Testis (tissue), 3 donors: ENCODE results near the gene CTBP2. TPM values are rescaled to one million over a fixed set of nuclear protein-coding genes. Genes with fewer than 3 reads are reported as not detected.

ENCODE experiments used
- DNase-seq: peaks from one replicate; pipeline ENCODE4 v3.0.0-alpha.2; 2019
- H3K27ac ChIP-seq, 2 donors: fragments of 200-600 bp; sonication (generic); one replicate each; pipeline ENCODE4 v1.5.1; 2019
- H3K27me3 ChIP-seq: fragments of 200-600 bp; sonication (generic); one replicate; pipeline ENCODE4 v1.5.1; 2019
- H3K36me3 ChIP-seq: fragments of 200-600 bp; sonication (generic); one replicate; pipeline ENCODE4 v1.5.1; 2017; ENCODE audit warnings: low read depth; ENCODE audit errors: missing control alignments
- H3K4me1 ChIP-seq: fragments of 200-600 bp; sonication (generic); one replicate; pipeline ENCODE4 v1.5.1; 2019
- H3K4me3 ChIP-seq, 2 donors: fragments of 200-600 bp; sonication (generic); one replicate each; pipeline ENCODE4 v1.5.1; 2017 to 2019
- H3K9me3 ChIP-seq: fragments of 200-600 bp; sonication (generic); one replicate; pipeline ENCODE4 v1.5.1; 2017
- POLR2A ChIP-seq: fragments of 450-650 bp; IDR thresholded peaks from one replicate; pipeline ENCODE4 v1.6.1; 2017; ENCODE audit warnings: antibody characterized with exemption, mild to moderate bottlenecking, moderate library complexity
- WGBS, 2 donors: methylation state at CpG; one replicate each; pipeline ENCODE4 v1.1.5; 2018; 5-methylcytosine and 5-hydroxymethylcytosine counted together
- intact Hi-C: fragments of 100-400 bp; cut with DNase I; formaldehyde crosslinking; loops from one replicate; pipeline ENCODE4 v1.15.1; 2023; ENCODE audit warnings: low total_unique reads
- polyA plus RNA-seq: library from polyadenylated mRNA; stranded (reverse); fragments of 350-450 nt; fragmentation: Illumina TruSeq; extraction: RNeasy Lipid Tissue Mini Kit (QIAGEN cat#74804); gene quantifications from one replicate; pipeline ENCODE4 v1.2.3, GENCODE V29; 2014; ENCODE audit warnings: low read depth, low replicate concordance; ENCODE audit not compliant: insufficient read depth
- total RNA-seq, 2 donors: library from RNA; depleted of rRNA; stranded (reverse); fragments of >200 nt; gene quantifications; one replicate each; pipeline ENCODE4 v1.2.3, GENCODE V29; 2016
- TF ChIP-seq, protein P1 (sequence below), 3 experiments: fragments of 450-650 bp in 2 of 3; fragments of 200-600 bp in 1 of 3; sonication (generic) in 1 of 3; IDR thresholded peaks; one replicate each; pipeline ENCODE4 v1.5.1; 2016 to 2019; ENCODE audit warnings: antibody characterized with exemption in 3 of 3, mild to moderate bottlenecking in 2 of 3, moderate library complexity in 1 of 3

The CTBP2 gene
- total and polyA plus RNA-seq, 3 donors from 2014 or later: 44.7 to 79.5 (median 52.4) TPM

DNA sequence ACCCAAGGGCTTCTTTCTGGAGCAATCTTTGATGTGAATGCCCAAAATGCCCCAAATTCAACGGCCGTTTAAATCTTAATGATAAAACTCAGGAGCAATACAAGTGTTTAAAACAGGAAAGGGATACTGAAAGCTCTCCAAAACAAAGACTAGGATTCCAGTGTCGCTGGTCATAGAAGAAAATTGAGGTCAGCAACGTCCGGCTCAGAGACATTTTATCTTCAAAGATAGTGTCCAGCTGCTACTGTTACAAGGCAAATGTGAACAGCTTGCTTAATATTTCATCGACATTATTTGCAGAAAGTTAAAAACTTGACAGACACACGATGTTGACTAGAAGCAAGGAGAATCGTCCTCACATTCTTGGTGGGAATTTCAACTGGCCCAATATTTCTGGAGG is 15.4 kb upstream of the CTBP2 start:
- no peaks in the 10 kb centered on the region for H3K27me3 ChIP-seq
- 30 to 32% methylated on average over 8 of the region's 8 CpGs for WGBS, 2 donors
- H3K27ac ChIP-seq: no peak overlapping the region
- no peak for TF ChIP-seq POLR2A
- TF ChIP-seq, protein P1, sequence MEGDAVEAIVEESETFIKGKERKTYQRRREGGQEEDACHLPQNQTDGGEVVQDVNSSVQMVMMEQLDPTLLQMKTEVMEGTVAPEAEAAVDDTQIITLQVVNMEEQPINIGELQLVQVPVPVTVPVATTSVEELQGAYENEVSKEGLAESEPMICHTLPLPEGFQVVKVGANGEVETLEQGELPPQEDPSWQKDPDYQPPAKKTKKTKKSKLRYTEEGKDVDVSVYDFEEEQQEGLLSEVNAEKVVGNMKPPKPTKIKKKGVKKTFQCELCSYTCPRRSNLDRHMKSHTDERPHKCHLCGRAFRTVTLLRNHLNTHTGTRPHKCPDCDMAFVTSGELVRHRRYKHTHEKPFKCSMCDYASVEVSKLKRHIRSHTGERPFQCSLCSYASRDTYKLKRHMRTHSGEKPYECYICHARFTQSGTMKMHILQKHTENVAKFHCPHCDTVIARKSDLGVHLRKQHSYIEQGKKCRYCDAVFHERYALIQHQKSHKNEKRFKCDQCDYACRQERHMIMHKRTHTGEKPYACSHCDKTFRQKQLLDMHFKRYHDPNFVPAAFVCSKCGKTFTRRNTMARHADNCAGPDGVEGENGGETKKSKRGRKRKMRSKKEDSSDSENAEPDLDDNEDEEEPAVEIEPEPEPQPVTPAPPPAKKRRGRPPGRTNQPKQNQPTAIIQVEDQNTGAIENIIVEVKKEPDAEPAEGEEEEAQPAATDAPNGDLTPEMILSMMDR (IDR thresholded peaks at IDR 0.05): no peak
- H3K4me3 ChIP-seq: no peak overlapping the region
- intact Hi-C loops: no loop called here
- H3K9me3 ChIP-seq: no peaks in the 10 kb centered on the region
- H3K4me1 ChIP-seq: no peaks in the 10 kb centered on the region
- no peaks in the 10 kb centered on the region for H3K36me3 ChIP-seq
- no peak for DNase-seq

DNA sequence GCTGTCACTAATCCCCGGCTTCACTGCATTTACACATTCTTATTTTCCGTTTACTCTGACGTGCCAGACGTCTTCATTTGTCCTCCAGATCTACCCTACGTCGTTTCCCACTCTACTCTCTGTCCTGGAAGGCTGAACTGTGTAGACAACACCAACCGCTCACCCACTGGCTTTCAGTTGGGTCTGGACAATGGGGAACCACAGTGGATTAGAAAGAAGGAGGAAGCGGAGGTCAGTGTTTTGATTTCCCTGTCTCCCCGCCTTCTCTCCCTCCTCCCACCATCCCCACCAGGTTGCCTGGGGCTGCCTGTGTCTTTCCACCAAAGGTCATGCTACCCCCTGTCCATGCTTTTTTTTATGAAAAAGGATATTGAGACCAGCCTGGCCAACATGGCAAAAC is 14.0 kb upstream of the CTBP2 start:
- 79 to 83% methylated on average over 9 of the region's 9 CpGs for WGBS, 2 donors
- no peak for TF ChIP-seq POLR2A
- TF ChIP-seq, protein P1 (IDR thresholded peaks at IDR 0.05): no peak
- intact Hi-C loops: no loop called here
- H3K4me3 ChIP-seq: no peak overlapping the region
- no peak overlapping the region for H3K27ac ChIP-seq
- no peaks in the 10 kb centered on the region for H3K27me3 ChIP-seq
- H3K9me3 ChIP-seq: no peaks in the 10 kb centered on the region
- no peaks in the 10 kb centered on the region for H3K36me3 ChIP-seq
- no peaks in the 10 kb centered on the region for H3K4me1 ChIP-seq
- no peak for DNase-seq

DNA sequence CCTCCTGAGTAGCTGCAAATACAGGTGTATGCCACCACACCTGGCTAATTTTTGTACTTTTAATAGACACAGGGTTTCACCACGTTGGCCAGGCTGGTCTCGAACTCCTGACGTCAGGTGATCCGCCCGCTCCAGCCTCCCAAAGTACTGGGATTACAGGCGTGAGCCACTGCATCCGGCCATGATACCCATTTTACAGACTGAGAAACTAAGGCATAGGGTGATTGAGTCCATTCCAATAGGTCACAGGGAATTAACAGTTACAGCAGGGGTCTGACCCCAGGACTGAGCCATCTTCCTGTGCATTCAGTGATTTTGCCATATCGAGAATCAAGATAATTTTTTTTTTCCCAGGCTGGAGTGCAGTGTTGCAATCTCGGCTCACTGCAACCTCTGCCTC is 12.3 kb upstream of the CTBP2 start:
- no peak for DNase-seq
- Histone ChIP-seq H3K27ac (no peak overlapping the region), H3K36me3 (no peaks in the 10 kb centered on the region), H3K9me3 (no peaks in the 10 kb centered on the region), H3K4me3 (no peak overlapping the region), H3K27me3 (no peaks in the 10 kb centered on the region), H3K4me1 (no peaks in the 10 kb centered on the region)
- intact Hi-C loops: no loop called here
- TF ChIP-seq POLR2A: no peak
- TF ChIP-seq, protein P1 (IDR thresholded peaks at IDR 0.05): no peak
- 95 to 96% methylated on average over 8 to 9 of the region's 9 CpGs for WGBS, 2 donors

DNA sequence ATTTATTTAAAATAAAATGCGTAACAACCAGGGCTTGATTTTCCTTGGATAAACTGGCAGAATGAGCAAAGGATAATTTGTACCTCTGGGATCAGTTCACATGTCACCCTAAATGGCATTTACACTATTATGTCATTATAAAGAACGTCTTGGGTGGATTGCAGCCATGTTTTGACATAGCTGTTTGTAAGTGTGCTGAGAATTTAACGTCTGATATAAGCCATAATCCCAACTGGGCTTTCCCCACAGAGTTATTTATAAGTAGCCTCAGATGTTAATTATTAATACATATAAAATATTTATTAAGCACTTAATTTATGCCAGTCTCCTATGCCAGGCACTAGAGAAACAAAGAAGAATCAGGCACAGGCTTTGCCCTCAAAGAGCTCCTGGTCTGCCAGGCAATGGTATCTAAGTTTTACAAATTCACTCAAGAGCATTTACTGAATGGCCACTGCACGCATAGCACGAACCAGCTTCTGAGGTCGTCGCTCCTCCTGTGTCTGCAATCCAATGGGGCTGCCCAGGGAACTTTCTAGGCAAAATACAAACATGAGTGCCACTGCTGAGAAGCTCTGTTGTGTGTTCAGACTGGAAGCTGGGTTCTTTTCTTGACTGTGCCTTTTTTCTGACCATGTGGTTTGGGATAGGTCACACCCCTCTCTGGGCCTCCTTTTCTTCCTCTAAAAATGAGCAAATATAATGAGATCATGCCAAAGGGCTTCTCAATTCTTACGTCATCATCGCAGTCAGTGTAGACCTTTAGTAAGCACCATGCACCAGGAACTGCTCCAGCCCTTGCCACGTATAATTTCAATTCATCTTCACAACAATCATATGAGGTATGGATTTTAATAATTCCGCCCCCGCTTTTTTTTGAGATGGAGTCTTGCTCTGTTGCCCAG is 11.3 kb upstream of the CTBP2 start:
- H3K36me3 ChIP-seq: no peaks in the 10 kb centered on the region
- no peak for DNase-seq
- H3K27ac ChIP-seq: no peak overlapping the region
- H3K27me3 ChIP-seq: no peaks in the 10 kb centered on the region
- H3K4me1 ChIP-seq: no peaks in the 10 kb centered on the region
- intact Hi-C loops: no loop called here
- no peak for TF ChIP-seq POLR2A
- TF ChIP-seq, protein P1 (IDR thresholded peaks at IDR 0.05): no peak
- 89 to 91% methylated on average over 12 of the region's 12 CpGs for WGBS, 2 donors
- no peak overlapping the region for H3K4me3 ChIP-seq
- H3K9me3 ChIP-seq: no peaks in the 10 kb centered on the region

DNA sequence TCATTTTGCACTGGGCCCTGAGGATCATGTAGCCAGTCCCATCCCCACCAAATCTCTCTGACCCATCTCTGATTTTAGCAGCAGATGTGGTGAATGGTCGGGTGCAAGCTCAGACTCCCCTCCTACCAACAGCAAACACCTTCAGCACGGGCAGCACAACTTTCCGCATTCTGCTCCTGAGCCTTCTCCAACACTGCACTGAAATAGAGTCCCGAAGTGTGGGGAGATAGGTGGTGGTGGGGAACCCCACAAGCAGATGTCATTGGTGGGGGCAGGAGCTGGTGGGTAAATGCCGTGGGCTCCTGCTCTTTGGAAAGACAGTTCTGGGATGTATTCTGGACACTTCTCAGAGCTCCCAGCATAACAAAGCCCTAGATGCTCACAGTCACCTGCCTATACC is 9.6 kb upstream of the CTBP2 start:
- Histone ChIP-seq H3K27me3 (no peaks in the 10 kb centered on the region), H3K27ac (no peak overlapping the region), H3K4me3 (no peak overlapping the region), H3K36me3 (no peaks in the 10 kb centered on the region), H3K9me3 (no peaks in the 10 kb centered on the region), H3K4me1 (no peaks in the 10 kb centered on the region)
- intact Hi-C loops: no loop called here
- 79 to 92% methylated on average over 5 of the region's 5 CpGs for whole genome bisulfite sequencing, 2 donors
- TF ChIP-seq, protein P1 (IDR thresholded peaks at IDR 0.05): no peak
- TF ChIP-seq POLR2A: no peak
- DNase-seq: no peak
